GM10266 (cell line): ENCODE measurements around the gene KMT2E.

Experiments
- DNase-seq: peaks from one replicate; pipeline ENCODE4 v3.0.0; 2012; ENCODE audit errors: extremely low spot score
- TF ChIP-seq, protein P1 (sequence below): IDR thresholded peaks from 2 replicates; pipeline ENCODE4 v1.5.1; 2012; ENCODE audit warnings: mild to moderate bottlenecking, low read depth; ENCODE audit not compliant: control insufficient read depth, insufficient read depth; ENCODE audit errors: missing control alignments

The KMT2E gene

DNA sequence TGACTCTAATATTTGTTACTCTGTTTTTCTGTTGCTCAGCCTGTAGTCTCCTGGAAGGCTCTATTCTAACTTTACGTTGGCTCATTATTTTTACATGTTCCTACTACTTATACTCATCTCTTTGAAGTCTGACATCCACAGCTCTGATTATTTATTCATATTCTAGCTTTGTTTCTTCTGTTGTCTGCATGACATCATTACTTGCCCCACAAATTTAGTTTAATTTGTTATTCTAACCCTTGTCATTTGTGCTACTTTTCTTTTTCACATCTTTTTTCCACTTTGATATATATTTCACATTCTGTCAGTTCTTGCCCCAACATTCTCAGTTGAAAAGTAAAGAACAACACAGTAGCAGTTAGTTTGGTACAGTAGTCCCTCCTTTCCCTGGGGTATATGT lies 51.1 kb downstream of the KMT2E start:
- TF ChIP-seq, protein P1, sequence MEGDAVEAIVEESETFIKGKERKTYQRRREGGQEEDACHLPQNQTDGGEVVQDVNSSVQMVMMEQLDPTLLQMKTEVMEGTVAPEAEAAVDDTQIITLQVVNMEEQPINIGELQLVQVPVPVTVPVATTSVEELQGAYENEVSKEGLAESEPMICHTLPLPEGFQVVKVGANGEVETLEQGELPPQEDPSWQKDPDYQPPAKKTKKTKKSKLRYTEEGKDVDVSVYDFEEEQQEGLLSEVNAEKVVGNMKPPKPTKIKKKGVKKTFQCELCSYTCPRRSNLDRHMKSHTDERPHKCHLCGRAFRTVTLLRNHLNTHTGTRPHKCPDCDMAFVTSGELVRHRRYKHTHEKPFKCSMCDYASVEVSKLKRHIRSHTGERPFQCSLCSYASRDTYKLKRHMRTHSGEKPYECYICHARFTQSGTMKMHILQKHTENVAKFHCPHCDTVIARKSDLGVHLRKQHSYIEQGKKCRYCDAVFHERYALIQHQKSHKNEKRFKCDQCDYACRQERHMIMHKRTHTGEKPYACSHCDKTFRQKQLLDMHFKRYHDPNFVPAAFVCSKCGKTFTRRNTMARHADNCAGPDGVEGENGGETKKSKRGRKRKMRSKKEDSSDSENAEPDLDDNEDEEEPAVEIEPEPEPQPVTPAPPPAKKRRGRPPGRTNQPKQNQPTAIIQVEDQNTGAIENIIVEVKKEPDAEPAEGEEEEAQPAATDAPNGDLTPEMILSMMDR = no peak
- no peak for DNase-seq

DNA sequence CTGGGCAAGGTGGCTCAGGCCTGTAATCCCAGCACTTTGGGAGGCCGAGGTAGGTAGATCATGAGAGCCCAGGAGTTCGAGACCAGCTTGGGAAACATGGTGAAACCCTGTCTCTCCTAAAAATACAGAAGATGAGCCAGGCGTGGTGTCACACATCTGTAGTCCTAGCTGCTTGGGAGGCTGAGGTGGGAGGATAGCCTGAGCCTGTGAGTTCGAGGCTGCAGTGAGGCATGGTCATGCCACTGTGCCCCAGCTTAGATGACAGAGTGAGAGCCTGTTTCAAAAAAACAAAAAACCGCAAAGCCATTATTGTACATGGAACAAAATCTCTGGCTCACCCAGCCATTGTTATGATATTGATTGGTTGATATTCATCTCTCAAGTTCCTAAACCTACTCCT lies 53.7 kb downstream of the KMT2E start:
- DNase-seq = no peak
- TF ChIP-seq, protein P1 = no peak

DNA sequence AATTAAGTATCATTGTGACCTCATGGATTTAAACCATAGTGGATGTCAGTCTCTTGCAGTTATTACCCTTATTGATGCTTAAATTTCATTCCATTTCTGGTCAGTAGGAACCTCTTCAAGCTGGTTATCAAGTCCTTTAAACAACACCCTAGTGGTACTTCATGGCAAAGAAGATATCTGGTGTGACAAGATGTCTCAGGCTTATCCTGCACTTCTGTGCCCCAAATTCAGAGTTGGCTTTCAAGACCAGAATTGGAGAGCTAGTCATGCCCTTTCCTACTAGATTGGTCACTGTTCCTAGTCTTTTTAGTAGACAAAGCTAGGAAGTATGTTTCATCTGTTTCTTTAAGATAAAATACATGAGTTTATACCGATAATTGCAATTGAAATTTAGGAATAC lies 54.9 kb downstream of the KMT2E start:
- TF ChIP-seq, protein P1 = no peak
- no peak for DNase-seq

DNA sequence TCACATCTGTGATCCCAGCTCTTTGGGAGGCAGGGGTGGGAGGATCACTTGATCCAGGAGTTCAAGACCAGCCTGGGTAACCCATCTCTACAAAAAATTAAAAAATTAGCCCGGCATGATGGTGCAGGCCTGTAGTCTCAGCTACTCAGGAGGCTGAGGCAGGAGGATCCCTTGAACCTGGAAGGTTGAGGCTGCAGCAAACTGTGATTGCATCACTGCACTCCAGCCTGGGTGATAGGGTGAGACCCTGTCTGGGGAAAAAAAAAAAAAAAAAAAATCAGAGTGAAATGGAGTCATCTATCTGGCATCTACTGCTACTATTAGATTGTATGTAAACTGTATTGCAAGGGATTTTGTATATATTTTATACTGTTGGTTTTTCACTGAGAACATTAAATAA lies 59.1 kb downstream of the KMT2E start:
- TF ChIP-seq, protein P1 = no peak
- DNase-seq = no peak

DNA sequence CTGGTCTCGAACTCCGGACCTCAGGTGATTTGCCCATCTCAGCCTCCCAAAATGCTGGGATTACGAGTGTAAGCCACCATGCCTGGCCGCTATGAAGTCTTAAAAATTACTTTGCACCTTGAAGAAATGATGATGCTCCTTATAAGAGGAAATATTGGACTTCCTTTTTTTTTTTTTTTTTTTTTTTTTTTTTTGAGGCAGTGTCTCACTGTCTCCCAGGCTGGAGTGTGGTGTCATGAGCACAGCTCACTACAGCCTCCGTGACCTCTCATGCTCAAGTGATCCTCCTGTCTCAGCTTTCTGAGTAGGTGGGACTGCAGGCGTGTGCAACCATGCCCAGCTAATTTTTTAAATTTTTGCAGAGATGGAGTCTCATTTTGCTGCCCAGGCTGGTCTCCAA lies 65.3 kb downstream of the KMT2E start:
- TF ChIP-seq, protein P1 = no peak
- DNase-seq = no peak

DNA sequence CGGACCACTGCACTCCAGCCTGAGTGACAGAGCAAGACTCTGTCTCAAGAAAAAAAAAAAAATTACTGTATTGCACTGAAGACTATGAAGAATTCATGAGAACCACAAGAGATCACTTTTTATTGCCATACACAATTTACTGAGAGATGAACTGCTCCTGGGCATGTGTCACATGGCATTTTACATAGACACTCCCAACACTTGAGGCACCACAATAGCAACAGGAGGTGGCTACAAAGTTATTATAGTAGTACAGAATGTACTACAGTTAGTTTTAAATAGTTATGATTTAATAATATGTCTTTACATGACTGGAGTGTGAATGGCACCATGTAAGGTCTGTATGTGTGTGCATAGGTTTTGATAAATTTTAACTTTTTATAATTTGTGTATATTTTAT lies 70.6 kb downstream of the KMT2E start:
- DNase-seq = no peak
- TF ChIP-seq, protein P1 = no peak

DNA sequence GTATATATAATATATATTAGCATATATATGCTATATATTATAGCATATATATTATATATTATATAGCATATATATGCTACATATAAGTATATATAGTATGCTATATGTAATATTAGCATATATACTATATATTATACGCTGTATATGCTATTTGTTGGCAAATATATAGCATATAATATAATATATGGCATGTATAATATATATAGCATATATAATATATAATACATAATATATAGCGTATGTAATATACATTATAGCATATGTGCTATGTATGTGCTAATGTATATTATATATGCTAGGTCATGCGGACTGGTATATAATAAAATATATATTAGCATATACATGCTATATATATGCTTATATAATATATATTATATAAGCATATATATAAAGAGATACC lies 72.8 kb downstream of the KMT2E start:
- TF ChIP-seq, protein P1 = no peak
- no peak for DNase-seq
